Middle frontal gyrus (tissue), 1 donor: ENCODE data around the gene KCNS1.
"Not testable (repeated sequence)": the region's sequence is repeated elsewhere in the genome, so short reads cannot be mapped to it uniquely, and the experiment has no call there.

Experiments used
- DNase-seq: peaks from one replicate; pipeline ENCODE4 v3.0.0-alpha.2; 2015; ENCODE audit warnings: low spot score; ENCODE audit errors: extremely low spot score

The KCNS1 gene, protein sequence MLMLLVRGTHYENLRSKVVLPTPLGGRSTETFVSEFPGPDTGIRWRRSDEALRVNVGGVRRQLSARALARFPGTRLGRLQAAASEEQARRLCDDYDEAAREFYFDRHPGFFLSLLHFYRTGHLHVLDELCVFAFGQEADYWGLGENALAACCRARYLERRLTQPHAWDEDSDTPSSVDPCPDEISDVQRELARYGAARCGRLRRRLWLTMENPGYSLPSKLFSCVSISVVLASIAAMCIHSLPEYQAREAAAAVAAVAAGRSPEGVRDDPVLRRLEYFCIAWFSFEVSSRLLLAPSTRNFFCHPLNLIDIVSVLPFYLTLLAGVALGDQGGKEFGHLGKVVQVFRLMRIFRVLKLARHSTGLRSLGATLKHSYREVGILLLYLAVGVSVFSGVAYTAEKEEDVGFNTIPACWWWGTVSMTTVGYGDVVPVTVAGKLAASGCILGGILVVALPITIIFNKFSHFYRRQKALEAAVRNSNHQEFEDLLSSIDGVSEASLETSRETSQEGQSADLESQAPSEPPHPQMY

DNA sequence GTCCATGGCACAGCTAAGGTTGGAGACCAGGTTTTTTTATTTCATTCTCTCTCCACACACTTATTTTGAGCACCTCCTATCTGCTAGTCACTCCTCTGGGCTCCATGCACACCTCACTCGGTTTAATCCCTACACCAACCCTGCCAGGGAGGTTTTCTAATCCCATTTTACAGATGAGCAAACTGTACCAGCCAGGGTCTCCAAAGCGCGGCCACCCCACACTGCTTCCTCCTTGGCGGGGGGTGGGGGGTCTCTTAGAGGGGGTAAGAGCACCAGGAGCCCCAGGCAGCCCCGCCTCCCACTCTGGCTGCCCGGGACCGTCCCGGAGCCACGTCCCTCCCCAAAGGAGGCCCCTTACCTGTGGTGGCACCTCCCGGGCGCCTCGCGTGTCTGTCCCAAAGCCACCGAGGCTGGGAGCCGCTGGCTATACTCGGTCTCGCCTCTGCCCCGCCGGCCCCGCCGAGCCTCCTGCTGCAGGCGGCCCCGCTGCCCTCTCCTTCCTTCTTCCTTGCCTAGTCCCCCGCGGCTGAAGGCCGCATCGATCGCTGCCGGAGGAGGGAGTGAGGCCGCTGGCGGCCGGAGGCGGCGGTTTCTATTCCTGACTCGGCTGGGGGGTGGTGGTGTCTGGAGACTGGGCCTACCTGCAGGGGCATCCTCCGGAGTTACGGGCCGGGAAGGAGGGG is at the start of gene KCNS1:
Gene KCNS1, minus strand, starts transcription at position 565 of the 683 bp plus-strand sequence. CDS start 1,891 bp downstream, outside the sequence.
- DNase-seq, result no peak

DNA sequence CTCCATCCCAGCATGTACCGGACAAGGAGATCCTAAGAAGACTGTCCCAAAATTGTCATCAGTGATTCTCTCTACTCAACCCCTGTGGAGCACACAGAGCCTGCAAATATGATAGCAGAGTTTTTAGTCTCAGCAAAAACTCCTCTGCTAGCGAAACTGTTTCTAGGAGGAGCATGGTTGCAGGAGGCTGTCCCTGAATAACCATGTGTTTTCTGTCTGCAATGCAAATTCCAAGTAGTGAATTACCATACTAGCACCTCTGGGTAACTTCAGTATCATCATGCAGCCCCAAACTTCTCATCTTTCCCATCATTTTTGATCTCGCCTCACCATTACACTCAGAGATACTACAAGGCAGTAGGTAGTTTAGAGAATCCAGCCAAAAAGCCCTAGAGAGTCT is 48.1 kb upstream of the KCNS1 start:
- DNase-seq, result no peak

DNA sequence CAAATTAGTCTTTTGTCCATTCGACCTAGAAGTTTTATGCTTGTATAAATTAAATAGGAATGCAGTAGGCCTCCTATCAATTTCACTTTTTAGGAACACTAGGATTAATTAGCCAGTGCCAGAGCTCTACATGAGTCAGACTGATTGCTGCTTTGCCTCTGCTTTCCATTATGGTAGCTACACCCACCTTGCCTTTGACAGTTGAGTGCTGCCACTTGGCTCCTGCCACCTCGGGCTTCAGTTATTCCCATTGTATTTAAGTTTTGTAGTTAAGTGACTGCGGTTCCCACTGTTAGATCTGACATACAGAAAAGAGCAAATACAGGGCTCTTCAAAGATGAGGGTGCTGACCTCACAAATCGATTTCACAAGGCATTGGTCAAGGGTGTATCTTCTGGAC is 39.9 kb upstream of the KCNS1 start:
- no peak for DNase-seq

DNA sequence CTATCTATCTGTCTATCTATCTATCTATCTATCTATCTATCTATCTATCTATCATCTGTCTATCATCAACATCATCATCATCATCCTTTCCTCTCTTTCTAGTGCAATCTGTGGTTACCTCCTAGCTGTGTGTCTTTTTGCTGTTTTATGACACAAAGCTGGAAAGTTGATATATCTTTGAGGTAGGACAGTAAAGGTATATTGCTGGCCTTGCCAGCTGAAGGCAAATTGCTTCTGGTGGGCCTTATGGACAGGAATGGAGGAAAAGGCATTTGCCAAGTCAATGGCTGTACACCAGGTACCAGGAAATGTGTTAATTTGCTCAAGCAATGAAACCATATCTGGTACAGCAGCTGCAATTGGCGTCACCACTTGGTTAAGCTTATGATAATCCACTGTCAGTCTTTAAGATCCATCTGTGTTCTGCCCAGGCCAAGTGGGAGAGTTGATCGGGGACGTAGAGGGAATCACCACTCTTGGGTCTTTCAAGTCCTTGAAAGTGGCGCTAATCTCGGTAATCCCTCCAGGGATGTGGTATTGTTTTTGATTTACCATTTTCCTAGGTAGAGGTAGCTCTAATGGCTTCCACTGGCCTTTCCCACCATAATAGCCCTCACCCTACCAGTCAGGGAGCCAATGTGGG is 38.9 kb upstream of the KCNS1 start:
- DNase-seq, result not testable (repeated sequence)

DNA sequence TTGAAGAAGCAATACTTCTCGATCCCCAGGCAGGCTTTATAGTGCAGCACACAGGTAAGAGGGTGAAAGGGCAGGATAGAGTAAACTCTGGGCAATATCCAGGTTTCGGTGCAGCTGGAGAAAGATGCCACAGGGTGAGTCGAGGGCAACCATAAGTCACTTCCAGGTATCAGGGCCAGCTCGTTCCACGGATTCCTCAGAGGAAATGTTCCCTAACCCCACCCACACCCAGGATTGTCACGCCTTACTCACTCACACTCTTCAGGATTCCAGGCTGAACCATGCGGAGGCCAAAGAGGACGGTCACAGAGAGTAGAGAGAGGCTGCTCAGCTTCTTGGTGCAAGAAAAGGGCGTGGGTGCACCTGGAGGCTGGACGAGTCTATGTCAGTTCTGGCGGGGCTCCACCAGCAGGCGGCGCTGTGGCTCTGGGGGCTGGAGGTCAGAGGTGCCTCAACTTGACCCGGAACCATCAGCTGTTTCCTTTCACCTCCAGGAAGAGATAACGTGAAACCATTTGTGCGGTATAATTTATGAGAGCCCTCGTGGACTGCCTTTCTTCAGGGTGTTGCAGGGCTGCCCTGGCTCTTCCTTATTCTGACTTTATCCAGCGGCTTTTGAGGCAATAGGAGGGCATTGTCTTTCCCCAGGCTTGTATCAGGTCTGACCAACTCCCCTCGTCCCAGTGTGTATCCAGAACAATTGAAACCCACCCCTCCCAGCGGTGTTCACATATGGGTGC is 37.8 kb upstream of the KCNS1 start:
- DNase-seq, result no peak

DNA sequence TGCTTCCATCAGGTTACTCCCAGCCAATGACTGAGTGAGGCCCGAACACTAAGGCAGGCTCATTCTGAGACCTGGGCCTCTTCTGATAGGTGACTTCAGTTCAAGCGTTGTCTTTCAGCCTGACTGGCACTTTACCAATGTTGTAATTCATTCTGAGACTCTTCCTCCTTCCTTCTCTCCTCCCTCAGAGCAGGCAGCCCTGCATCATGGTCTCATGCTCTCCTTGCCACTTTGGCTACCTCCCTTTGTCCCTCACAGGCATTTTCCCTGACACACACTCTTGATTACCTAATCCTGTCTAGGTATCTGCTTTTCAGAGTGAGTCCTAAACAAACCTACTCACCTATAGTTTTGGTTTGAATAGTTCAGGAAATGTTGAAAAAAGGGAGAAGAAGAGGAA is 36.0 kb upstream of the KCNS1 start:
- no peak for DNase-seq

DNA sequence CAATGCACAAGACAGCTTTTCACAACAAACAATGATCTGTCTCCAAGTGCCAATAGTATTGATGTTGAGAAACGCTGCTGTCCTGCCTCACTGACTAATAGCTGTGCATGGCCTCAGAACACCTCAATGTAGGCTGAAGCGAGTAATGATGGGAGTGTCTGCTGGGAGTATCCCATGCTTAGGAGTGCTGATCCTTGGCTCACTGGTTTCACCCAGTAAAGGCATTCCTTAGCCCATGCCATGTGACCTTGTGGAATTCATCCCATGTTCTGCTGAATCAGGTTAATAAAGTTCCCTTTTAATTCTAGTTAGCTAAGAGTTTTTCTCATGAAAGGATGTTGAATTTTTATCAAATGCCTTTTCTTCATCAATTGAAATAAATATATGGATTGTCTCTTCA is 27.2 kb upstream of the KCNS1 start:
- no peak for DNase-seq

DNA sequence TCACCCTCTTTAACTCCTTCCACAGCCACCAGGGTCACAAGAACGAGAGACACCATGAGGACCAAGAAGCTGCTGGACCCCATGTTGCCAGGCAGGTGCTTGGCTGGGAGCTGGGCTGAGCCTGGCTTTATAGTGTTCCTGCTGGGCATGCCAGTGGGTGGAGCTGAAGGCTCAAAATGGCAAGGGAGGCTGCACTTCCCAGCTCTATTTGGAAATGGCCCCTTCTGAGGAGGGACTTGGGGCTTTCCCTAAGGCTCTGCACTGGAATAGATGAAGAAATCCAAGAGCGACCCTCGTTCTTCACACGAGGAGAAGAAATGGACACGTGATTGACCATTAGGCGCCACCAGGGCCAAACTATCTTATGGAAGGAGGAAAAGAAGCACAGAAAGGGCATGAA is 23.4 kb upstream of the KCNS1 start, which contains the start of gene WFDC12:
Gene WFDC12, minus strand, starts transcription at position 101 of the 400 bp plus-strand sequence. Its CDS starts 18 bp downstream, at position 83.
- DNase-seq, result no peak

DNA sequence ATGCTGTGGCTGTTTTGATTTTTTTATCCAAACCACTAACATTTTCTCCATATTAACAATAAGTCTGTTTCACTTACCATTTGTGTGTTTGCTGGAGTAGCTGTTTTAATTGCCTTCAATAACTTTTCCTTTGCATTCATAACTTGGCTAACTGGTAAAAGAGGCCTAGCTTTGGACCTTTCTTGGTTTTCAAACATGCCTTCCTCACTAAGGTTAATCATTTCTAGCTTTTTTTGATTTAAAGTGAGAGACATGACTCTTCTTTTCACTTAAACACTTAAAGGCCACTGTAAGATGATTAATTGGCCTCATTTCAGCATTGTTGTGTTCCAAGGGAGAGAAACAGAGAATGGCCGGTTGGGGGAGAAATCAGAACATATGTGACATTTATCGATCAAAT is 20.5 kb upstream of the KCNS1 start:
- no peak for DNase-seq

DNA sequence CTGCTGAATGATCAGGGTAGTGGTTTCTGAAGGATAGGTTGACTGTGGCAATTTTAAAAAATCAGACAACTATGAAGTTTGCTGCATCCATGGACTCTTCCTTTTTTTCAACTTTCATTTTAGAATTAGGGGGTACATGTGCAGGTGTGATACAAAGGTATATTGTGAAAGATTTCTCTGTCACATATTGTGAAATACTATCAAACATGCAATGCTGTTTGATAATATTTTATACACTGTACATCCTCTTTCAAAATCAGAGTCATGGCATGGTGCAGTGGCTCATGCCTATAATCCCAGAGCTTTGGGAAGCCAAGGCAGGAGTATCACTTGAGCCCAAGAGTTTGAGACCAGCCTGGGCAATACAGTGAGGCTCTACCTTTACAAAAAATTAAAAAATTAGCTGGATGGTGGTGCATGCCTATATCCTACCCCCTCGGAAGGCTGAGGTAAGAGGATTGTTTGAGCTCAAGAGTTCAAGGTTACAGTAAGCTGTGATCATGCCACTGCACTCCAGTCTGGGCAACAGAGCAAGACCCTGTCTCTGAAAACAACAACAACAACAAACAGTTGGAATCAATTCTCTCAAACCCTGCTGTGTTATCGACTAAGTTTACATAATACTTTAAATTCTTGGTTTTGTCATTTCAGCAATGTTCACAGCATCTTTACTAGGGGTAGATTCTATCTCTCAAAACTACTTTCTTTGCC is 18.8 kb upstream of the KCNS1 start:
- no peak for DNase-seq

DNA sequence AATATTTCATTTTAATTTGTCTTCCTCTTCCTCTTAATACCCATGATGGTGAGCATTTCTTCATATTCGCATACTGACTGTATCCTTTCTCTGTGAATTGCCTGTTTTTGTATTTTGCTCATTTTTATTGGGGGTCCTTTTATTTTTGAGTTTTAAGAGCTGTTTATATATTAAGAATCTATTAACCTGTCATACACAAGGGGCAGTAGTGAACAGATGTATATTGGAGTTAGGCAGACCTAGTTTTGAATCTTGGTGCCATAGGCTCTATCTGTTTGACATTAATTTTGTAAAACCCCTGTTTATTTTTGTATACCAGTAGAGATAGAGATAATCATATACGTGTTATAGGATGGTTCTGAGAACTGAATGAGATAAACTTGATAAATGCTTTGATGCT is 17.1 kb upstream of the KCNS1 start:
- no peak for DNase-seq

DNA sequence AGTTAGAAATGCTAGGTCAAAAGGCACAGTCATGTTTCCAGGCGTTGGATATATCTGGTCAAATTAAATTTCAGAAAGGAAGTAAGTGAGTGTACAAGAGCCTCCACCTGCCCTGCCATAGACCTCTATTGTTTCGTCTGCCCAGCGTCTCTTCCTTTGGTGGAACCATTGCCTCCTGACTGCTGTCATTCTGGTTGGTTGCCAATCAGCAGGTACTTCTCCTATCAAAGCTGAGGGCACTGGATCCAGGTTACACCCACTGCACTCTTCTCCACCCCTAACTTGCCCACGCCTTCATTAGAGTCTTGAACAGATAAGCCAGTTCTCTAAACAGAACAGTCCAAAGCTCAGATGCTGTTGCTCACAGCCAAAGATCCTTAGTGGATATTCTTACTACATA is 16.7 kb upstream of the KCNS1 start:
- DNase-seq, result no peak

DNA sequence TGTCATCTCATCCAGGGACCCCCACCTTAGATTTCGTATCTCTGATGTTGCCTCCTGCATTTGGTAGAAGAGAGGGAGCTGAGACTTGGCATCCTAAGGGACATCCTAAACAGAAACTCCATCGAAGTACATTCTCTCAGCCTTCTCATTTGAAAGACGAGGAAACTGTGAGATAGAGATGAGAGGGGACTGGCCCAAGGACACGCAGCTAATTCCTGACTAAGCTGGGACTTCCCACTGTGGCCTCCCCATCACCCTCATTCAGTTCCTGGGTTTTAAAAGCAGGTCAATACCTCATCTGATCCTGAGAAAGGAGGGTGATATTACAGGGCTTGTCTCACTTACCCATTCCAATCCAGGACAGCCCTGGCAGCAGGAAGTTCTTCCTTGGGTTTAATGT is 14.9 kb upstream of the KCNS1 start:
- no peak for DNase-seq

DNA sequence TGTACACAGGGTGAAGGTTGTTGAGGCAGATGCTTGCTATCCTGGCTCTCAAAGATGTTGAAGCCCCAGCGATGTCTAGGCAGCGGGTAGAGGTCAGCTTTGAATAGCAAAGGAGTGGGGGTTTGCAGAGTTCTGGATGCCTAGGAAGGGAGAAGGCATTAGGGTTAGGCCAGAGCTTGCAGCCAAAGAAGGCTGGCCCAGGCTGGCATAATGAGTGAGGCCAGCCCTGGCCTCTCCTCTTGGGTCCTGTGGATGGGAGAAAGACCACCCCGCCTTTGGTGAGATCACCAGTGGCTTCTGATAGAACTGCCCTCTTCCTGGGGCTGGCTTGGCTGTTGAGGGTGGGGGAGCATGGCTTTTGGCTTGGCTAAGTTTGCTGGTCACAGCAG is 14.5 kb upstream of the KCNS1 start:
- no peak for DNase-seq

DNA sequence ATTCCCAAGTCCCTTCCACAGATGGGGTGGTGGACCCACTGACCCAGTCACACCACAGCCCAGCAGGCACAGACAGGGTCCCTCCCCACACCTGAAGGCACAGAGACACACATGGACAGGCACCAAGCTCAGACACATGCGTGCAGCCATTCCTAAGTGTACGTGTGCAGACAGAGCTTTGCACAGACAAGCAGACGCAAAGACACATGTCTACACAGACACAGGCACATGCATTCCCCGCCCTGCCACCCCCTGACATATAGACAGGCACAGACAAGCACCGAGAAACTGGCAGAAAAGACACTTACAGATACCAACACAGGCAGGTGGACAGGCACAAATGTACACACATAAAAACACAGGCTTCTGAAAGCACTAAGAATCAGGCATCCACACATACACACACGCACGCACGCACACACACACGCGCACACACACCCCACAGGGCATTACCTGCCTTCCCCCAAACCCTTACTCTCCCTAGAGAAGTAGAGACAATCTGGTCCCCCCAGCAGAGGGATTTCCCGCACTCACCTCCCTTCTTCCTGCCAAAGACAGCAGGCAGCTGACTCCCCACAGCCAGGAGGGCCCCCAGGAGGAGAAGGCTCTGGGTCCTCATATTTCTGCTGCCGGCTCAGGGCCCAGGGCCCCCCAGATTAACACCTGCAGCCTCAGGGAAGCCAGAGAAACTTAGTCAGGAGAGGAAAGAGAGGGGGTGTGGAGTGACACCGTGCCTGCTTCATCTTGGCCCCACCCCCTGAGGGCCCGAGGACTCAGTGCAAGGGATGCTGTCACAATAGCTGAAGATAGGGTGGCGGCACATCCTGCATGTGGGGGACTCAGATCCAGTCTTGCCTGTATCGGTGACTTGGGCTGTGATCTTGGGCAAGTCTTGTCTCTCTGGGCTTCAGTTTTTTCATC is 13.8 kb upstream of the KCNS1 start, which contains the start of gene WFDC5:
Gene WFDC5, minus strand, starts transcription at position 710 of the 921 bp plus-strand sequence. Its CDS starts 91 bp downstream, at position 619.
- no peak for DNase-seq

DNA sequence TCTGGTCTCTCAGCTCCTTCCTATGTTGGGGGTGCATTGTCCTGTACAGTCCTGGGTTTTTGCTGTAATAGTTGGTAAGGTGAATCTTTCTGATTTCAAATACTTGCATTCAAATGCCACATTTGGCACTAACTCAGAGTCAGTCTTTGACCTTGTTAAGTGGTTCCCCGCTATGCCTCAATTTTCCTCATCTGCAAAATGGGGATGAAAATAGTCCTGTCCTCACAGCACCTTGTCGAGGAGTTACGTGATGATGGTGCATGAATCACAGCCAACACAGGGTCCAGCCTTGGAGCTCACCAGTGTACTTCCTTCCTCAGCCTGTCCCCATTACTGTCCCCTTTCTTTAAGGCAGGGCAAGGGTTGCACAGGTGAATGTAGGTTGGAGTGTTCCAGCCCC is 12.9 kb upstream of the KCNS1 start:
- DNase-seq, result no peak

DNA sequence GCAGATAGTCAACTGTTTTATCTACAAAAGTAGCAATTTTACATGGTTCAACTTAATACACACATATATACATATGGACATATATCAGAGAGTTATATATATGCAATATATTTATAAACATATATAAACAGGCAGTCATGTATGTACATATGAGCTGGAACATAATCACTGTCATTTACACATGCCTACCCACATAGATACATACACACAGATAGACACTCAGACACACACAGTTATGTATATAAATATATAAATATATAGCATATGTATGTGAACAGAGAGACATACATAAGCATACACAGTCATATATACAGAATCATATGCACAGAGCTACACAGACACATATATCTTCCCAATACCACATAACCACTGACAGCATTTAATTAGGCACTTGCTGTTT is 11.8 kb upstream of the KCNS1 start:
- DNase-seq, result no peak

DNA sequence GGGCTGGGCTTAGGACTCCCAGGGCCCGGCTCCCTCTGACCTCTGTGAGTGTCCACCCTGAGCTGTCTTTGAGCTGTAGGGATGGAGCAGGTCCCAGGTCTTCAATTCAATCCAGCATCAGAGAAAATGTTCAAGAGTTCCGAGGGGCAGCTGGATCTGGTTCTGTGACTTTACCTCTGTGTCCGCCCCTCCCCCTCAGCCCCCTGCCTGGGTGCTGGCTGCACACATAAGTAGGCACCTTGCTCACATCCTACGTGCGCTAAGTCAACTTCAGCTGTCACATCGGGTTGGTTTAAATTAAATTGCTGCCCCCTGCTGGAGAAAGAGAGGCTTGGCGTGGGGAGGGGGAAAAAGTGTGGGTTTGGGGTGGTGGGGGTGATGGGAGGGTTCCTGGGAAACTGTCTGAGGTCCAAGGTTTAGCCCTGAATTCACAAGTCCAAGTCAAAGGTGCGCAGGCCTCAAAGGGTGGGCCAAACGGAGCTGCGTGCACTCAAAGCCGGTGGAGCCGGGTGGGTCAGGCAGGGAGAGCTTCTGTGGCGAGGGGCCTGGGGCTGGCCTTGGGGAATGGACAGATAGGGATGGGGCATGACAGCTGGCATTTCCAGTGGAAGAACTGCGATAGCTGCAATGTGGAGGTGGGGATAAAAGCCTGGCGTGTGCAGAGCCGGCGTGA is 11.0 kb upstream of the KCNS1 start:
- no peak for DNase-seq

DNA sequence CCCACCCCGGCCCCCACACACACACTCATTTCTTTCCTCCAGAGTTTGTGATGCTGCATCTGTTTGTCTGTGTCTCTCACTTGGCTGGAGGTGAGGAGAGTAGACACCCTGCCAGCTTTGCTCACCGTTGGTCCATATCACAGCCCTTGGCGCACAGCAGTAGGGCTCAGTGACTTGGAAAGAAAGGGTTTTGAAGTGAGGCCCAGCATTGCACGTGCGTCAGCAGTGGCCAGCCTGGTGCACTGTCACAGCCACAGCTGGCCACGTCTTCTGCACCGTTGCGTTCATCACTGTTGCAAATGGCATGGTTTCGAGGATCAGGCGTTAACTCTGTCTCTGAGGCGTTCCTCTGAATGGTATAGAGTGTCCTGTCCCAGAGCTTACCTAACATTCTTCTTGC is 10.4 kb upstream of the KCNS1 start:
- DNase-seq, result no peak
